ENCODE results near the gene TLE6. TPM values are rescaled to one million over a fixed set of nuclear protein-coding genes. Genes with fewer than 3 reads are reported as not detected.

Gene TLE6
- polyA plus RNA-seq, 3 donors: not detected

- peak overlapping the region; percentile 83 for H3K27ac ChIP-seq (ENCODE audit: low read depth in 1 of 2, low read length in 2 of 2)
- TF ChIP-seq CTCF (IDR thresholded peaks at IDR 0.05): no peak
- H3K9me3 ChIP-seq (replicated peaks in 1 of 2; ENCODE audit: control insufficient read depth in 1 of 2, insufficient read depth in 1 of 2, low read length in 2 of 2): peaks cover 0 to 13% of the 10 kb centered on the region in 2 donors
- H3K4me2 ChIP-seq (replicated peaks; ENCODE audit: extremely low read depth, low read length, poor library complexity, severe bottlenecking): peak overlapping the region; percentile 99
- peaks cover 15% of the 10 kb centered on the region for H3K4me1 Mint-ChIP-seq
- peaks cover 43 to 62% (median 60%) of the 10 kb centered on the region in 3 donors for H3K27me3 Mint-ChIP-seq (ENCODE audit: low read depth in 3 of 3)
- peak overlapping the region; percentile 48 to 80 (median 63) for H3K4me3 ChIP-seq (replicated peaks in 1 of 3; ENCODE audit: low read depth in 2 of 3, low read length in 3 of 3)
- H4K20me1 ChIP-seq (ENCODE audit: insufficient read depth, low read length): no peaks in the 10 kb centered on the region
- peaks cover 0 to 2% of the 10 kb centered on the region in 2 donors for H3K36me3 Mint-ChIP-seq
- no peaks in the 10 kb centered on the region for H3K36me3 ChIP-seq (replicated peaks in 1 of 2; ENCODE audit: control insufficient read depth in 1 of 2, insufficient read depth in 2 of 2, low read length in 2 of 2)
- peak overlapping the region; percentile 92 to 98 (median 95) for H3K27ac Mint-ChIP-seq
- H3K9me3 Mint-ChIP-seq: peaks cover 0 to 9% (median 4%) of the 10 kb centered on the region in 7 donors
- intact Hi-C loops (cut with micrococcal nuclease): loop anchor here (5.0 to 10.0 kb wide), 3 partner anchors 58 to 193 kb away; partner anchors contain the start of genes TLE6 (in 2 of the 2) and ZNF555 (in 1 of the 2)
- peak; percentile 16 to 60 (median 30) for DNase-seq
- peak overlapping the region; percentile 88 to 95 for H3K4me3 Mint-ChIP-seq
- peaks cover 7 to 41% of the 10 kb centered on the region in 2 donors for H3K27me3 ChIP-seq (ENCODE audit: control insufficient read depth in 2 of 2, insufficient read depth in 2 of 2, low read length in 2 of 2)
- H3K79me2 ChIP-seq (ENCODE audit: insufficient read depth, low read length): no peaks in the 10 kb centered on the region
- H3K9ac ChIP-seq (ENCODE audit: insufficient read depth, low read length, poor library complexity, severe bottlenecking): peak overlapping the region; percentile 58
- H2AFZ ChIP-seq (ENCODE audit: insufficient read depth, low read depth, low read length, poor library complexity, severe bottlenecking): peak overlapping the region; percentile 89
- peaks cover 18 to 25% of the 10 kb centered on the region in 2 donors for H3K4me1 ChIP-seq (ENCODE audit: control insufficient read depth in 1 of 2, insufficient read depth in 2 of 2, low read length in 2 of 2)
- 3% methylated on average over 12 of the region's 28 CpGs for WGBS (ENCODE audit: insufficient coverage)
These were observed 57.5 kb downstream of the TLE6 start for GRCh38 chr19:3034656-3035541.

GRCh38 chr19:3035542-3036118 lies 58.3 kb downstream of the TLE6 start:
- whole genome bisulfite sequencing (ENCODE audit: insufficient coverage): 0% methylated on average over 19 of the region's 29 CpGs
- Histone ChIP-seq H3K36me3 (replicated peaks in 1 of 2; ENCODE audit: control insufficient read depth in 1 of 2, insufficient read depth in 2 of 2, low read length in 2 of 2) (no peaks in the 10 kb centered on the region), H3K9me3 (replicated peaks in 1 of 2; ENCODE audit: control insufficient read depth in 1 of 2, insufficient read depth in 1 of 2, low read length in 2 of 2) (peaks cover 0 to 6% of the 10 kb centered on the region in 2 donors), H3K9ac (ENCODE audit: insufficient read depth, low read length, poor library complexity, severe bottlenecking) (peak overlapping the region; percentile 58), H2AFZ (ENCODE audit: insufficient read depth, low read depth, low read length, poor library complexity, severe bottlenecking) (peak overlapping the region; percentile 89), H4K20me1 (ENCODE audit: insufficient read depth, low read length) (no peaks in the 10 kb centered on the region), H3K79me2 (ENCODE audit: insufficient read depth, low read length) (no peaks in the 10 kb centered on the region), H3K4me1 (ENCODE audit: control insufficient read depth in 1 of 2, insufficient read depth in 2 of 2, low read length in 2 of 2) (peaks cover 18 to 25% of the 10 kb centered on the region in 2 donors), H3K27me3 (ENCODE audit: control insufficient read depth in 2 of 2, insufficient read depth in 2 of 2, low read length in 2 of 2) (peaks cover 3 to 34% of the 10 kb centered on the region in 2 donors), H3K4me3 (replicated peaks in 1 of 3; ENCODE audit: low read depth in 2 of 3, low read length in 3 of 3) (peak overlapping the region; percentile 53 to 80 (median 63)), H3K4me2 (replicated peaks; ENCODE audit: extremely low read depth, low read length, poor library complexity, severe bottlenecking) (peak overlapping the region; percentile 99), H3K27ac (ENCODE audit: low read depth in 1 of 2, low read length in 2 of 2) (peak overlapping the region; percentile 83)
- intact Hi-C loops (cut with micrococcal nuclease): loop anchor here (5.0 to 10.0 kb wide), 3 partner anchors 58 to 193 kb away; partner anchors contain the start of genes TLE6 (in 2 of the 2) and ZNF555 (in 1 of the 2)
- no peak for TF ChIP-seq CTCF (IDR thresholded peaks at IDR 0.05)
- Mint-ChIP-seq H3K9me3 (peaks cover 0 to 4% (median 3%) of the 10 kb centered on the region in 7 donors), H3K27me3 (ENCODE audit: low read depth in 3 of 3) (peaks cover 35 to 60% (median 56%) of the 10 kb centered on the region in 3 donors), H3K36me3 (no peaks in the 10 kb centered on the region), H3K4me3 (peak overlapping the region; percentile 88 to 95), H3K4me1 (peaks cover 15% of the 10 kb centered on the region), H3K27ac (peak overlapping the region; percentile 92 to 98 (median 95))
- peak; percentile 97 to 99 (median 97) for DNase-seq
